Epidermal melanocyte (primary cell): ENCODE measurements around the gene USP24.

Experiments used
- DNase-seq: peaks from one replicate; pipeline ENCODE4 v3.0.0; 2011; ENCODE audit warnings: low spot score; ENCODE audit not compliant: insufficient read length

The USP24 gene

GRCh38 chr1:55071477-55071876, 143.7 kb downstream of the USP24 start:
- DNase-seq = no peak

DNA sequence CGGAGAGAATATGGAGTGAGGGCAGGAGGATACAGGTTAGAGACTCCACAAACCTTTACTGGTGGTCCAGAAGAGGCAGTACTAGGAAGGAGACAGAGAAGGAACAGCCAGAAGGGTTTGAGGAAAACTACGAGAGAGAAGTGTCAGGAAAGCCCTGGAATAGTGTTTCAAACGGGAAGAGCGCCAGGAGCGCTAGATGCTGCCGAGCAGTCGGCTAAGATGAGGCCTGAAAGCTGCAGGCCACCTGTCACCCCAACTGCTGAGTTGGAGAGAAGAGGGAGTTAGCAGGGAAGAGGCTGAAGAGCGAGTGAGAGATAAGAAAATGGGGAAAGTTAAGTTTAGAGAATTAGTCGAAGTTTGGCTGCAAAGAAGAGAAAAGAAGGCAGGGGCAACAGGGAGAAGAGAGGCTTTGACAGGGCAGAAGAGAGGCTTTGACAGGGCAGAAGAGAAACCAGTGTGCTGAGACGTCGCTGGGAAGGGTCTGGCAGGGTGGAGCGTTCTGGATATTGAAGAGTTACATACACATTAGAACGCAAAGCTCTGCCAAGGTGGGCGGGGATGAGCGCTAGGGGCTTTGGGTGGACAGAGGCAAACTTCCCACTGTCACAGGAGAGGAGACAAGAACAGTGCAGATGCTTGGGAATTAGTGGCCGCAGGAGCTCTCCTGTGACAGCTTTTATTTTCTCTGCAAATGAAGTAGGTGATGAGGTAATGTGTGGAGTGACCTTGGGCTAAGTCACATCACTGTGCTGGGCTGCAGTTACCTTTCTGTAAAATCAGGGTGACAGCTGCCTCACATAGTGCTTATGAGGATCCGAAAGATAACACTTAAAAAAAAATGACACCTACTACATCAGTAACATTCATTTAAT, 144.6 kb downstream of the USP24 start:
- DNase-seq = no peak

- no peak for DNase-seq
These were observed 145.9 kb downstream of the USP24 start for GRCh38 chr1:55069280-55069679.

DNA sequence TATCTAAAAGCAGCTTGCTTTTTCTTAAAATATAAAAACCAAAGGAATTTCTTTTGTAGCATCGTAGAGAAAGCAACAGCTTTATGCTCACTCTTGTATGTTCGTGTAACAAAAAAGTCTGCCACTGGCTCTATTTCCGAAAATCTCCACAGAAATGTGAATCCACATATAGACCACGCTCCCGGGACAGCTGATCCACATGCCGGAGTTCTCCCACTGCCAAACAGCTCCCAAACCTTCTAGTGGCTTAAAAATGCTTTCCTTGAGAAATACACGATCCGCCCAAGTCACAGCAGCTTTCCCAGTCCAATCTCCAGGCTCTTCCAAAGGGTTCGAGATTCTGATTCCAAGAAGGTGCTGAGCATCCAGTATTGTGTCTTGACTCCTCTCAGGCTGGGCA, 146.5 kb downstream of the USP24 start:
- no peak for DNase-seq

DNA sequence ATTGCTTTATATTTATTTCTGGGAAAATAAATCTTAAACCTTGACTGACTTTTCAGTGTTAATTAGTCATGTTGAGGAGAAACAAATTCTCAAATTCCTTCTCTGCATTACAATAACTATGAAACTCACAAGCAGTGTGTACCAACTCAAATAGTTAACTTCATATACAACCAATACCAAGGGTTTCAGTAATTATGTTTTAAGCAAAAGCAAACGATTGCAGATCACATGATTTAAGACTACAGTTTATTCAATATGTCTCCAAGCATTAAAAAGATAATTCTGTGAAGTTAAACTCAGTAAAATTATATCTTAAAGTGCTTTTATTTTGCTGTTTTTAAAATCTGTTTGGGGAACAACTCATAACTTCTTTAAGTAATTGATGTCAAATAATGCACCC, 147.2 kb downstream of the USP24 start:
- no peak for DNase-seq

DNA sequence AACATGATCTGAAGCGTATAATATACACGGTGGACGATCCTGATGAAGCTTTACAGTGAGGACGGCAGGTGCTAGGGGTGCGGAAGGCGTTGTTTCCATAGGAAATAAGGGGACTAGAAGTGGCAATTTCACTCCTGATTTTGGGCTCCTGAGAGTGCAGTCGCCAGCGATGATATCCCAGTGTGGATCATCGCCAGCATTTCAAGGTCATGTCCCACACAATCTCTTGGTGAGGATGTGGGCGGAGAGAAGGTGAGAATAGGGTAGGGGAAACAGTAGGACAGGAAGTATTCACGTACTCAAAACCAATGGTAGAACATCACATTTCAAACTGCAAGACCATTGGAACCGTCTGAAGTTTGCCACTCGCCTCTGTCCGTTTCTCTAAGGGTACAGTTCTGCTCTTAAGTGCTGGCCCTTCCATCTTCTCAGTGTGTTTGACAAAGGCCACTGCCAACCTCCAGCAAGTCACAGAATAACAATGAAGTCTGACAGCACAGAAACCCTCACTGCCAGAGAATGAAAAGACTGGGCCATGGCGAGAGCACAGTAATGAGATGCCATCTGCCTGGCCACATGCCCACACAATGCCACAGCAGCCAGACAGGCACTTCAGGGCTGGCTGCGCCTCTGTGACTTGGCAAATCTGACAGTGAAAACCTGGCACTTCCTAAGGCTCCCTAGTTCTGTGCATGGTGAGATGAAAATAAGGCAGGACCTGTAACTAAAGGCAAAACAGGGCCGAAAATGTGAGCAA, 148.0 kb downstream of the USP24 start:
- no peak for DNase-seq

- DNase-seq = no peak
These were observed 149.5 kb downstream of the USP24 start for GRCh38 chr1:55065648-55066047.

DNA sequence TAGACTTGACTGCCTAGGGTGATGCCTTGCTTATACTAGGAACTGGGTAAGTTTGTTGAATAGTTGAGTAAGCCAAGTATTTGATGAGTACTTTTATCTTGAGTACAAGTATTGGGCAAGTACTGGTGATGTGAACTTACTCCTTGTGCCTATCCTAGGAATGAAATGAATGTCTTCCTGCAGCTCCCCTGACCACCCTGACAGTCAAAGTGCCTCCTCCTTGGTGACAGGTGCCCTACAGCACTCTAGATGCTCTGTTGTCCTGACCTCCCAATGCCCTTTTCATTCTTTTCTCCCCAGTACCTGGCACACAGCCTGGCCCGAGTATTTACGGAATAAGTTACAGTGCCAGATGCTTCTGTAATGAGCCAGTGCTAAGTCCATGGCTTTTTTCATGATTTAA, 150.3 kb downstream of the USP24 start:
- DNase-seq = no peak

DNA sequence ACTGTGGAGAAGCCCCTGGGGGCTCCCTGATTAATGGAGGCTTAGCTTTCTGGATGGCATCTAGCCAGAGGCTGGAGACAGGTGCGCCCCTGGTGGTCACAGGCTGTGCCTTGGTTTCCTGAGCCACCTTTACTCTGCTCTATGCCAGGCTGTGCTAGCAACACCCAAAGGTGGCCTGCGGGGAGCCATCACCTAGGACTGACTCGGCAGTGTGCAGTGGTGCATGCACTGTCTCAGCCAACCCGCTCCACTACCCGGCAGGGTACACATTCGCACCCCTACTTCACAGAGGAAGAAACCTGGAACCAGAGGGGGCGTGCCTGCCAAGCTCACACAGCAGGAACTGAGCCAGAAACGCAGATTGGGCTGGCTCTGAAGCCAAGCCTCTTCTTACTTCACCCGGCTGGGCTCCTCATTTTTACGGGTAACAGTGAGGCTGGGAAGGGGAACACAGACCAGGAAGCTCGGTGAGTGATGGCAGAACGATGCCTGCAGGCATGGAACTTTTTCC, 151.0 kb downstream of the USP24 start:
- DNase-seq = no peak

GRCh38 chr1:55063577-55063942, 151.6 kb downstream of the USP24 start:
- DNase-seq = no peak

DNA sequence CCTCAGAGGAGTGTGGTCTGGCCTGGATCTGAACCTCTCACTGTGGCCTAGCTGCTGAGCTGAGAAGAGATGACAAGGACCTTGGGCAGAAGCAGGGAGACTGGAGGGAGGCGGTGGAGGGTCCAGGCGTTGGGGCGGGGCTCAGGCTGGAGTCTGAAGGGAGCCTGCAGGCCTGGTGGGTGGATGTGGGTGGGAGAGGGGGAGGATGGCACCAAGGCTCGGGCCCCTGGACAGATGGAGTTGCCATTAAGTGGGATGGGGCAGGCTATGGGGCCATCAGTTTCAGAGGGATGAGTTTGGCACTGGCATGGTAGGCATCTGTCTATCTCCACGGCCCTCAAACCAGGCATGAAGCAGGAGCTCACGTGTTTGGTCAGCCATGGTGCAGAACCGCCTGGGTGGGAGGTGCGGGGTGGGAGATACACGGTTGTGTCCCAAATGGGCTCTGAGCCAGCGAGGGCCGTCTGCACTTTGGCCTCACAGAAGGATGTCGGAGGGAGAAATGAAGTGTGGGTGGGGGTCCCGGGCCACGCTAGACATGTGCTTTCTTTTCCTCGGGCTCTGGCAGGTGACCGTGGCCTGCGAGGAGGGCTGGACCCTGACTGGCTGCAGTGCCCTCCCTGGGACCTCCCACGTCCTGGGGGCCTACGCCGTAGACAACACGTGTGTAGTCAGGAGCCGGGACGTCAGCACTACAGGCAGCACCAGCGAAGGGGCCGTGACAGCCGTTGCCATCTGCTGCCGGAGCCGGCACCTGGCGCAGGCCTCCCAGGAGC, 152.2 kb downstream of the USP24 start:
- no peak for DNase-seq

DNA sequence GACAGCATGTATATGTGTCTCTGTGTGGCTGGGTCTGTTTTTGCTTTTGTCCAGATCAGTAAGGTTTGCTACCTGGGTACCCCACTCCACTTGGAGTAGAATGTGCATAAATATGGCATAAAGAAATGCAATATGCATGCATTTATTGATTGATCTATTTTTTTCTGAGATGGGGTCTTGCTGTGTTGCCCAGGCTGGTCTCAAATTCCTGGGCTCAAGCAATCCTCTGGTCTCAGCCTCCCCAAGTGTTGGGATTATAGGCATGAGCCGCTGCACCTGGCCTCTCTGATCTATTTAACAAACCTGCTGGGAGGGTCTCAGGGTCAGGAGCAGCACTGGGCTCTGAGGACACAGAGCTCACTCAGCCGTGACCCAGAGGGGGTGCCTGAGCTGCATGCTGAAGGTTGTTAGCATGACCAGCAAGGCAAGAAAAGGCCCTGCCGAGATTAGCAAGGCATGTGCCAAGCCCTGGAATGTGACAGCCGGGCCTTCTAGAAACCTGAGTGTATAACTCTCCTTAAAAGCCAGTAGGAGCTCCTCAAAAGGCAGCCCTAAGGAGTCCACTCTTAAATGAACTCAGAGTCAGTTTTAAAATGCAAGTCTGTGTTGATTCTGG, 153.3 kb downstream of the USP24 start:
- DNase-seq = no peak

- DNase-seq = no peak
These were observed 154.0 kb downstream of the USP24 start for GRCh38 chr1:55061000-55061705.

- DNase-seq = no peak
These were observed 154.8 kb downstream of the USP24 start for GRCh38 chr1:55060133-55060999.

- DNase-seq = no peak
These were observed 155.6 kb downstream of the USP24 start for GRCh38 chr1:55059302-55060132.

- DNase-seq = no peak
These were observed 157.2 kb downstream of the USP24 start for GRCh38 chr1:55057956-55058298.

DNA sequence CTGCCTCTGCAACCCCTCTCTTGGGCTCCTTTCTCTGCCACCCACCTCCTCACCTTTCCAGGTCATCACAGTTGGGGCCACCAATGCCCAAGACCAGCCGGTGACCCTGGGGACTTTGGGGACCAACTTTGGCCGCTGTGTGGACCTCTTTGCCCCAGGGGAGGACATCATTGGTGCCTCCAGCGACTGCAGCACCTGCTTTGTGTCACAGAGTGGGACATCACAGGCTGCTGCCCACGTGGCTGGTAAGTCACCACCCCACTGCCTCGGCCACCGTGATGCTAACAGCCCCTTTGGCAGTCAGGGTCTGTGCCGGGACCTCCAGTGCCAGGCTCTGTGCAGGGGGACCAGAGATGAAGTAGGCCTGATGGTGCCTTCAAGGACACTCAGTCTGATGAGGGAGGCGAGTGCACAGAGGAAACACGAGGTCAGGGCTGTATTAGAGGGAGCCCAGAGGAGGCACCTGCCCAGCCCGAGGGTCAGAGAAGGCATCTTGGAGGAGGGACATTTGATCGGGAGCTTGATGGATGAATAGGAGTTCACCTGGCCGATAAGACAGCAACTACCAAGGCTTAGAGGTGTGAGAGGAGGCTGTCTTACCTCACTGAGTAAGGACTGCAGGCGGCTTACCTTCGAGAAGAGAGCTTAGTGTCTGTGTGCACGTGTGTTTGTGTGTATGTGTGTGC, 157.8 kb downstream of the USP24 start:
- no peak for DNase-seq

DNA sequence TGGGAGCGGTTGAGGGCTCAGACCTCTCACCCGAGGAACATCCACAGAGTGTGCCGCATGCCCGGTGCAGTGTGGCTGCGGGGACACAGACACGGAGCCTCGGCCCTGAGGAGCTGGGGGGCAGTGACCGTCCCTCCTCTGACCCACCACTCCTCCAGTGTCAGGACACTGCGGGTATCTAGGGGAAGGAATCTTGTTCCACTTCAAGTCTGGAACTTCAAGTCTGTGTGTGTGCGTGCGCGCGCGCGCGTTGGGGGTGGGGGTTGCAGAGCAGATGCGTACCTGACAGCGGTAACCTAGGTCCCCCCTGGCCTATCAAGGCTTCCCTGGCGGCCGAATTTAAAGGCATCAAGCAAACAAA, 158.6 kb downstream of the USP24 start:
- no peak for DNase-seq
